GM23338 (cell line): ENCODE measurements around the gene ADM2. TPM values are rescaled to one million over a fixed set of nuclear protein-coding genes. Genes with fewer than 3 reads are reported as not detected.

Experiments
- ATAC-seq: fragments of 200-7000 bp; cut with Tn5 transposase; 3 replicates; pipeline ENCODE4 v1.9.1; 2020
- DNase-seq: peaks from one replicate; pipeline ENCODE4 v3.0.0-alpha.2; 2015; ENCODE audit warnings: low spot score
- H2AFZ ChIP-seq: fragments of 200-600 bp; sonication (generic); 2 replicates; pipeline ENCODE4 v1.8.0; 2016; ENCODE audit warnings: antibody characterized with exemption, mild to moderate bottlenecking, moderate library complexity
- H3F3A ChIP-seq: fragments of 200-600 bp; sonication (generic); replicated peaks from 2 replicates; pipeline ENCODE4 v1.8.0; 2017; ENCODE audit warnings: antibody characterized with exemption, mixed run types, low read depth
- H3K27ac ChIP-seq: fragments of 200-600 bp; sonication (generic); 2 replicates; pipeline ENCODE4 v1.6.1; 2016; ENCODE audit warnings: low read depth
- H3K27me3 ChIP-seq: fragments of 200-600 bp; sonication (generic); 2 replicates; pipeline ENCODE4 v1.8.0; 2016; ENCODE audit warnings: mild to moderate bottlenecking, mixed run types, moderate library complexity; ENCODE audit not compliant: insufficient read depth
- H3K36me3 ChIP-seq: fragments of 200-600 bp; sonication (generic); 2 replicates; pipeline ENCODE4 v1.8.0; 2016; ENCODE audit warnings: mild to moderate bottlenecking; ENCODE audit not compliant: insufficient read depth
- H3K4me1 ChIP-seq: fragments of 200-600 bp; sonication (generic); 2 replicates; pipeline ENCODE4 v1.8.0; 2016; ENCODE audit warnings: mild to moderate bottlenecking, moderate library complexity; ENCODE audit not compliant: insufficient read depth
- H3K4me2 ChIP-seq: fragments of 200-600 bp; sonication (generic); 2 replicates; pipeline ENCODE4 v1.7.1; 2017; ENCODE audit warnings: mixed run types
- H3K4me3 ChIP-seq: fragments of 200-600 bp; sonication (generic); 2 replicates; pipeline ENCODE4 v1.6.1; 2016; ENCODE audit warnings: mixed run types
- H3K79me2 ChIP-seq: fragments of 200-600 bp; sonication (generic); replicated peaks from 2 replicates; pipeline ENCODE4 v1.8.0; 2017; ENCODE audit warnings: mild to moderate bottlenecking; ENCODE audit not compliant: insufficient read depth
- H3K9me2 ChIP-seq: fragments of 200-600 bp; sonication (generic); 2 replicates; pipeline ENCODE4 v1.8.0; 2017; ENCODE audit not compliant: insufficient read depth
- H4K20me1 ChIP-seq: fragments of 200-600 bp; sonication (generic); replicated peaks from 2 replicates; pipeline ENCODE4 v1.8.0; 2017; ENCODE audit warnings: mild to moderate bottlenecking; ENCODE audit not compliant: insufficient read depth
- H3K27ac Mint-ChIP-seq: 2 replicates; pipeline ENCODE4 v1.8.0; 2020; ENCODE audit warnings: inconsistent platforms, mild to moderate bottlenecking, moderate library complexity, mixed read lengths
- H3K27me3 Mint-ChIP-seq: 3 replicates; pipeline ENCODE4 v1.8.0; 2022; ENCODE audit warnings: low read depth, mild to moderate bottlenecking, moderate library complexity, mixed read lengths, inconsistent platforms; ENCODE audit not compliant: insufficient read depth, poor library complexity
- H3K36me3 Mint-ChIP-seq: 3 replicates; pipeline ENCODE4 v1.8.0; 2021; ENCODE audit warnings: low read depth, mild to moderate bottlenecking, inconsistent platforms, moderate library complexity, mixed read lengths
- H3K4me1 Mint-ChIP-seq: 3 replicates; pipeline ENCODE4 v1.8.0; 2020; ENCODE audit warnings: mild to moderate bottlenecking, inconsistent platforms, mixed read lengths
- H3K4me3 Mint-ChIP-seq: 3 replicates; pipeline ENCODE4 v1.8.0; 2021; ENCODE audit warnings: moderate library complexity, mild to moderate bottlenecking, inconsistent platforms, mixed read lengths
- H3K9me3 Mint-ChIP-seq: 3 replicates; pipeline ENCODE4 v1.8.0; 2020; ENCODE audit warnings: moderate library complexity, mild to moderate bottlenecking, inconsistent platforms, mixed read lengths
- CTCF ChIP-seq, 2 experiments: fragments of 200-600 bp in 1 of 2; sonication (generic) in 1 of 2; conservative IDR thresholded peaks; 2 replicates each; pipeline versions ENCODE4 v1.5.1 to v1.6.1; 2016 to 2017; ENCODE audit warnings: antibody characterized with exemption in 2 of 2, low read depth in 2 of 2, mild to moderate bottlenecking in 2 of 2, moderate library complexity in 1 of 2
- EZH2 ChIP-seq: fragments of 200-600 bp; sonication (generic); IDR thresholded peaks from one replicate; pipeline ENCODE4 v1.8.0; 2017; ENCODE audit warnings: antibody characterized with exemption, mild to moderate bottlenecking, low read depth; ENCODE audit not compliant: unreplicated experiment
- EZH2phosphoT487 ChIP-seq: fragments of 200-600 bp; sonication (generic); IDR thresholded peaks from one replicate; pipeline ENCODE4 v1.8.1; 2018; ENCODE audit warnings: antibody characterized with exemption; ENCODE audit not compliant: unreplicated experiment
- NANOG ChIP-seq: IDR thresholded peaks from 2 replicates; pipeline ENCODE4 v1.6.1; 2016; ENCODE audit warnings: antibody characterized with exemption, borderline replicate concordance
- POLR2AphosphoS5 ChIP-seq: IDR thresholded peaks from 2 replicates; pipeline ENCODE4 v1.6.1; 2016; ENCODE audit warnings: antibody characterized with exemption, low read depth
- ZNF114 ChIP-seq: fragments of 250-450 bp; sonication (Bioruptor Pico); IDR thresholded peaks from 2 replicates; pipeline ENCODE4 v1.5.0; 2020; ENCODE audit warnings: mild to moderate bottlenecking, moderate library complexity
- polyA plus RNA-seq: library from polyadenylated mRNA; unstranded; fragments of >200 nt; fragmentation: Nextera tagmentation; extraction: Ambion mirVana; gene quantifications from 2 replicates; pipeline ENCODE4 v1.2.1, GENCODE V29; 2016
- total RNA-seq: library from RNA; depleted of rRNA; stranded (reverse); fragments of >200 nt; shearing (Covaris generic); gene quantifications from 2 replicates; pipeline ENCODE4 v1.2.3, GENCODE V29; 2014
- TF ChIP-seq, protein P1 (sequence below): IDR thresholded peaks from one replicate; pipeline ENCODE4 v1.6.1; 2018; ENCODE audit warnings: antibody characterized with exemption; ENCODE audit not compliant: unreplicated experiment
- TF ChIP-seq, protein P2 (sequence below): fragments of 250-450 bp; sonication (Bioruptor Pico); IDR thresholded peaks from 2 replicates; pipeline ENCODE4 v1.5.0; 2020; ENCODE audit warnings: mild to moderate bottlenecking, moderate library complexity

The ADM2 gene
- total and polyA plus RNA-seq, 2 experiments from 2014 or later: 3.3 to 7.1 TPM

DNA sequence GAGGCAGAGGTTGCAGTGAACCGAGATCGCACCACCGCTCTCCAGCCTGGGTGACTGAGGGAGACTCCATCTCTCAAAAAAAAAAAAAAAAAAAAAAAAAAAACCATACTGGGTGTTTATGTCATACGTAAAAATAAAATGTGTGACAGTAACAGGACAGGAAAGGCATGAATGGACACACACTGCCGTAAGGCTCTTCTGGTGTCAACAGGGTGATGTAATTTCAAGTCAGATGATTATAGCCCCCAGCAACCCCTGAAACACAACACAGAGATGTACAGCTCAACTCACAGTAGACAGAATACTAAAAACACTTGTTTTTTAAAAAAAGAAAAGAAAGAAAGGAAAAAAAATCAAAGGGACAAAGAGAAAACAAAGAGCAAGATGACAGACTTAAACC, 28.7 kb upstream of the ADM2 start:
- TF ChIP-seq EZH2phosphoT487: no peak
- no peak for TF ChIP-seq CTCF (conservative IDR thresholded peaks at IDR 0.05; ENCODE audit: low read depth in 2 of 2)
- no peak for TF ChIP-seq ZNF114
- no peak for TF ChIP-seq EZH2
- TF ChIP-seq NANOG: no peak
- no peak for TF ChIP-seq POLR2AphosphoS5
- TF ChIP-seq, protein P1, sequence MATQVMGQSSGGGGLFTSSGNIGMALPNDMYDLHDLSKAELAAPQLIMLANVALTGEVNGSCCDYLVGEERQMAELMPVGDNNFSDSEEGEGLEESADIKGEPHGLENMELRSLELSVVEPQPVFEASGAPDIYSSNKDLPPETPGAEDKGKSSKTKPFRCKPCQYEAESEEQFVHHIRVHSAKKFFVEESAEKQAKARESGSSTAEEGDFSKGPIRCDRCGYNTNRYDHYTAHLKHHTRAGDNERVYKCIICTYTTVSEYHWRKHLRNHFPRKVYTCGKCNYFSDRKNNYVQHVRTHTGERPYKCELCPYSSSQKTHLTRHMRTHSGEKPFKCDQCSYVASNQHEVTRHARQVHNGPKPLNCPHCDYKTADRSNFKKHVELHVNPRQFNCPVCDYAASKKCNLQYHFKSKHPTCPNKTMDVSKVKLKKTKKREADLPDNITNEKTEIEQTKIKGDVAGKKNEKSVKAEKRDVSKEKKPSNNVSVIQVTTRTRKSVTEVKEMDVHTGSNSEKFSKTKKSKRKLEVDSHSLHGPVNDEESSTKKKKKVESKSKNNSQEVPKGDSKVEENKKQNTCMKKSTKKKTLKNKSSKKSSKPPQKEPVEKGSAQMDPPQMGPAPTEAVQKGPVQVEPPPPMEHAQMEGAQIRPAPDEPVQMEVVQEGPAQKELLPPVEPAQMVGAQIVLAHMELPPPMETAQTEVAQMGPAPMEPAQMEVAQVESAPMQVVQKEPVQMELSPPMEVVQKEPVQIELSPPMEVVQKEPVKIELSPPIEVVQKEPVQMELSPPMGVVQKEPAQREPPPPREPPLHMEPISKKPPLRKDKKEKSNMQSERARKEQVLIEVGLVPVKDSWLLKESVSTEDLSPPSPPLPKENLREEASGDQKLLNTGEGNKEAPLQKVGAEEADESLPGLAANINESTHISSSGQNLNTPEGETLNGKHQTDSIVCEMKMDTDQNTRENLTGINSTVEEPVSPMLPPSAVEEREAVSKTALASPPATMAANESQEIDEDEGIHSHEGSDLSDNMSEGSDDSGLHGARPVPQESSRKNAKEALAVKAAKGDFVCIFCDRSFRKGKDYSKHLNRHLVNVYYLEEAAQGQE: no peak
- TF ChIP-seq, protein P2, sequence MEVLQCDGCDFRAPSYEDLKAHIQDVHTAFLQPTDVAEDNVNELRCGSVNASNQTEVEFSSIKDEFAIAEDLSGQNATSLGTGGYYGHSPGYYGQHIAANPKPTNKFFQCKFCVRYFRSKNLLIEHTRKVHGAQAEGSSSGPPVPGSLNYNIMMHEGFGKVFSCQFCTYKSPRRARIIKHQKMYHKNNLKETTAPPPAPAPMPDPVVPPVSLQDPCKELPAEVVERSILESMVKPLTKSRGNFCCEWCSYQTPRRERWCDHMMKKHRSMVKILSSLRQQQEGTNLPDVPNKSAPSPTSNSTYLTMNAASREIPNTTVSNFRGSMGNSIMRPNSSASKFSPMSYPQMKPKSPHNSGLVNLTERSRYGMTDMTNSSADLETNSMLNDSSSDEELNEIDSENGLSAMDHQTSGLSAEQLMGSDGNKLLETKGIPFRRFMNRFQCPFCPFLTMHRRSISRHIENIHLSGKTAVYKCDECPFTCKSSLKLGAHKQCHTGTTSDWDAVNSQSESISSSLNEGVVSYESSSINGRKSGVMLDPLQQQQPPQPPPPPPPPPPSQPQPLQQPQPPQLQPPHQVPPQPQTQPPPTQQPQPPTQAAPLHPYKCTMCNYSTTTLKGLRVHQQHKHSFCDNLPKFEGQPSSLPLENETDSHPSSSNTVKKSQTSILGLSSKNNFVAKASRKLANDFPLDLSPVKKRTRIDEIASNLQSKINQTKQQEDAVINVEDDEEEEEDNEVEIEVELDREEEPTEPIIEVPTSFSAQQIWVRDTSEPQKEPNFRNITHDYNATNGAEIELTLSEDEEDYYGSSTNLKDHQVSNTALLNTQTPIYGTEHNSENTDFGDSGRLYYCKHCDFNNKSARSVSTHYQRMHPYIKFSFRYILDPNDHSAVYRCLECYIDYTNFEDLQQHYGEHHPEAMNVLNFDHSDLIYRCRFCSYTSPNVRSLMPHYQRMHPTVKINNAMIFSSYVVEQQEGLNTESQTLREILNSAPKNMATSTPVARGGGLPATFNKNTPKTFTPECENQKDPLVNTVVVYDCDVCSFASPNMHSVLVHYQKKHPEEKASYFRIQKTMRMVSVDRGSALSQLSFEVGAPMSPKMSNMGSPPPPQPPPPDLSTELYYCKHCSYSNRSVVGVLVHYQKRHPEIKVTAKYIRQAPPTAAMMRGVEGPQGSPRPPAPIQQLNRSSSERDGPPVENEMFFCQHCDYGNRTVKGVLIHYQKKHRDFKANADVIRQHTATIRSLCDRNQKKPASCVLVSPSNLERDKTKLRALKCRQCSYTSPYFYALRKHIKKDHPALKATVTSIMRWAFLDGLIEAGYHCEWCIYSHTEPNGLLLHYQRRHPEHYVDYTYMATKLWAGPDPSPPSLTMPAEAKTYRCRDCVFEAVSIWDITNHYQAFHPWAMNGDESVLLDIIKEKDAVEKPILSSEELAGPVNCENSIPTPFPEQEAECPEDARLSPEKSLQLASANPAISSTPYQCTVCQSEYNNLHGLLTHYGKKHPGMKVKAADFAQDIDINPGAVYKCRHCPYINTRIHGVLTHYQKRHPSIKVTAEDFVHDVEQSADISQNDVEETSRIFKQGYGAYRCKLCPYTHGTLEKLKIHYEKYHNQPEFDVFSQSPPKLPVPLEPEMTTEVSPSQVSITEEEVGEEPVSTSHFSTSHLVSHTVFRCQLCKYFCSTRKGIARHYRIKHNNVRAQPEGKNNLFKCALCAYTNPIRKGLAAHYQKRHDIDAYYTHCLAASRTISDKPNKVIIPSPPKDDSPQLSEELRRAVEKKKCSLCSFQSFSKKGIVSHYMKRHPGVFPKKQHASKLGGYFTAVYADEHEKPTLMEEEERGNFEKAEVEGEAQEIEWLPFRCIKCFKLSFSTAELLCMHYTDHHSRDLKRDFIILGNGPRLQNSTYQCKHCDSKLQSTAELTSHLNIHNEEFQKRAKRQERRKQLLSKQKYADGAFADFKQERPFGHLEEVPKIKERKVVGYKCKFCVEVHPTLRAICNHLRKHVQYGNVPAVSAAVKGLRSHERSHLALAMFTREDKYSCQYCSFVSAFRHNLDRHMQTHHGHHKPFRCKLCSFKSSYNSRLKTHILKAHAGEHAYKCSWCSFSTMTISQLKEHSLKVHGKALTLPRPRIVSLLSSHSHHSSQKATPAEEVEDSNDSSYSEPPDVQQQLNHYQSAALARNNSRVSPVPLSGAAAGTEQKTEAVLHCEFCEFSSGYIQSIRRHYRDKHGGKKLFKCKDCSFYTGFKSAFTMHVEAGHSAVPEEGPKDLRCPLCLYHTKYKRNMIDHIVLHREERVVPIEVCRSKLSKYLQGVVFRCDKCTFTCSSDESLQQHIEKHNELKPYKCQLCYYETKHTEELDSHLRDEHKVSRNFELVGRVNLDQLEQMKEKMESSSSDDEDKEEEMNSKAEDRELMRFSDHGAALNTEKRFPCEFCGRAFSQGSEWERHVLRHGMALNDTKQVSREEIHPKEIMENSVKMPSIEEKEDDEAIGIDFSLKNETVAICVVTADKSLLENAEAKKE (CRISPR knock-in tag): no peak
- ATAC-seq: no peak
- Mint-ChIP-seq H3K27me3 (peaks cover 8% of the 10 kb centered on the region), H3K4me1 (no peaks in the 10 kb centered on the region; the same call in 2 of the 3 replicates), H3K9me3 (no peaks in the 10 kb centered on the region), H3K4me3 (no peak overlapping the region; the same call in 2 of the 3 replicates), H3K36me3 (peaks cover 60% of the 10 kb centered on the region), H3K27ac (no peak overlapping the region)
- DNase-seq: no peak
- no peak overlapping the region for H2AFZ ChIP-seq
- peaks cover 20% of the 10 kb centered on the region; the same call in 1 of the 2 replicates for H4K20me1 ChIP-seq
- H3K4me1 ChIP-seq: no peaks in the 10 kb centered on the region
- no peak overlapping the region for H3K4me3 ChIP-seq
- H3K4me2 ChIP-seq: no peak overlapping the region
- H3K79me2 ChIP-seq: no peaks in the 10 kb centered on the region
- H3K36me3 ChIP-seq: no peaks in the 10 kb centered on the region
- 0 out of 2 replicates have a peak, but pooled peaks cover 3% of the 10 kb centered on the region for H3F3A ChIP-seq
- no peaks in the 10 kb centered on the region for H3K27me3 ChIP-seq
- H3K9me2 ChIP-seq: no peaks in the 10 kb centered on the region
- no peak overlapping the region for H3K27ac ChIP-seq
